Loucy (cell line): Measurements from ENCODE around the gene TNPO3.

Experiments
- H2AFZ ChIP-seq: fragments of 200-600 bp; sonication (generic); 2 replicates; pipeline ENCODE4 v1.6.0; 2016; ENCODE audit warnings: antibody characterized with exemption, mild to moderate bottlenecking, low read length, moderate library complexity
- H3F3A ChIP-seq: fragments of 200-600 bp; 2 replicates; pipeline ENCODE4 v1.6.0; 2016; ENCODE audit warnings: antibody characterized with exemption, low read depth, mild to moderate bottlenecking
- H3K27me3 ChIP-seq: fragments of 200-600 bp; sonication (generic); 2 replicates; pipeline ENCODE4 v1.6.1; 2014; ENCODE audit warnings: low read length, mild to moderate bottlenecking; ENCODE audit not compliant: insufficient read depth, poor library complexity, severe bottlenecking
- H3K36me3 ChIP-seq: fragments of 200-600 bp; sonication (generic); 2 replicates; pipeline ENCODE4 v1.6.1; 2016; ENCODE audit warnings: low read length; ENCODE audit not compliant: insufficient read depth
- H3K4me1 ChIP-seq: fragments of 200-600 bp; sonication (generic); 2 replicates; pipeline ENCODE4 v1.5.1; 2014; ENCODE audit warnings: low read length, mild to moderate bottlenecking; ENCODE audit not compliant: insufficient read depth, poor library complexity, severe bottlenecking
- H3K4me2 ChIP-seq: fragments of 200-600 bp; sonication (generic); 2 replicates; pipeline ENCODE4 v1.6.0; 2014; ENCODE audit warnings: antibody characterized with exemption, low read length, low read depth, mild to moderate bottlenecking; ENCODE audit not compliant: poor library complexity, severe bottlenecking
- H3K4me3 ChIP-seq: fragments of 200-600 bp; sonication (generic); 2 replicates; pipeline ENCODE4 v1.5.1; 2014; ENCODE audit warnings: low read length, mild to moderate bottlenecking, mixed read lengths; ENCODE audit not compliant: poor library complexity, severe bottlenecking
- H3K79me2 ChIP-seq: fragments of 200-600 bp; sonication (generic); 2 replicates; pipeline ENCODE4 v1.6.1; 2014; ENCODE audit warnings: low read length; ENCODE audit not compliant: insufficient read depth
- H3K9ac ChIP-seq: fragments of 200-600 bp; sonication (generic); 2 replicates; pipeline ENCODE4 v1.6.0; 2014; ENCODE audit warnings: mild to moderate bottlenecking, low read depth, low read length, moderate library complexity; ENCODE audit not compliant: poor library complexity, severe bottlenecking
- H3K9me2 ChIP-seq: fragments of 200-600 bp; sonication (generic); replicated peaks from 2 replicates; pipeline ENCODE4 v1.6.1; 2016; ENCODE audit warnings: low read depth, low read length, mixed read lengths
- H3K9me3 ChIP-seq: fragments of 200-600 bp; sonication (generic); 2 replicates; pipeline ENCODE4 v1.6.1; 2014; ENCODE audit warnings: mild to moderate bottlenecking, antibody characterized with exemption, low read length, low read depth; ENCODE audit not compliant: insufficient read depth
- H4K20me1 ChIP-seq: fragments of 200-600 bp; sonication (generic); 2 replicates; pipeline ENCODE4 v1.6.0; 2014; ENCODE audit warnings: antibody characterized with exemption, low read length, mild to moderate bottlenecking; ENCODE audit not compliant: insufficient read depth, poor library complexity, severe bottlenecking
- EZH2phosphoT487 ChIP-seq: fragments of 200-600 bp; IDR thresholded peaks from 2 replicates; pipeline ENCODE4 v1.6.1; 2018; ENCODE audit warnings: antibody characterized with exemption, mild to moderate bottlenecking, moderate library complexity, borderline replicate concordance
- TF ChIP-seq, protein P1 (sequence below): fragments of 200-600 bp; sonication (generic); conservative IDR thresholded peaks from 2 replicates; pipeline ENCODE4 v1.5.1; 2014; ENCODE audit warnings: mild to moderate bottlenecking, antibody characterized with exemption, low read length

Gene TNPO3

DNA sequence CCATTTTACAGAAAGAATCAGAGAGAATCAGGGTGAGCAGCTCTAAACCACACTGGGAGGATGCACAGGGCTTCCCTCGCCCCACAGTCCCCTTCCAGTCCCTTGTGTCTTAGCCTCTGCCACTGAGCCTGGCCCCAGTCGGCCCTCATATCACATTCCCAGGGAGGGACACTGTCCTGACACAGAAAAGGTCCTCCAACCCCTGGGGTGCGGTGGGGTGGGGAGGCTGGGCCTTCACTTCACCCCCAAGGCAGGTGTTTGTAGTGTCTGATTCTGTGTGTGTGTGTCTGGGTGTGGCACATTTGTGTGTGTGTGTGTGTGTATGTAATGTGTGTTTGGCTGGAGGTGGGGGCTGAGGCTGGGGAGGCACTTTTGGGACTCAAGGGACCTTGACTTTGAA, 142.6 kb downstream of the TNPO3 start:
- Histone ChIP-seq H3K4me2 (no peak overlapping the region), H3K9me2 (no peaks in the 10 kb centered on the region), H3K9ac (no peak overlapping the region)

GRCh38 chr7:128911423-128912031, 143.4 kb downstream of the TNPO3 start:
- no peaks in the 10 kb centered on the region for H3K9me2 ChIP-seq
- no peak overlapping the region for H3K4me3 ChIP-seq
- no peaks in the 10 kb centered on the region for H4K20me1 ChIP-seq
- H3K9me3 ChIP-seq: no peaks in the 10 kb centered on the region
- no peak for TF ChIP-seq EZH2phosphoT487
- TF ChIP-seq, protein P1, sequence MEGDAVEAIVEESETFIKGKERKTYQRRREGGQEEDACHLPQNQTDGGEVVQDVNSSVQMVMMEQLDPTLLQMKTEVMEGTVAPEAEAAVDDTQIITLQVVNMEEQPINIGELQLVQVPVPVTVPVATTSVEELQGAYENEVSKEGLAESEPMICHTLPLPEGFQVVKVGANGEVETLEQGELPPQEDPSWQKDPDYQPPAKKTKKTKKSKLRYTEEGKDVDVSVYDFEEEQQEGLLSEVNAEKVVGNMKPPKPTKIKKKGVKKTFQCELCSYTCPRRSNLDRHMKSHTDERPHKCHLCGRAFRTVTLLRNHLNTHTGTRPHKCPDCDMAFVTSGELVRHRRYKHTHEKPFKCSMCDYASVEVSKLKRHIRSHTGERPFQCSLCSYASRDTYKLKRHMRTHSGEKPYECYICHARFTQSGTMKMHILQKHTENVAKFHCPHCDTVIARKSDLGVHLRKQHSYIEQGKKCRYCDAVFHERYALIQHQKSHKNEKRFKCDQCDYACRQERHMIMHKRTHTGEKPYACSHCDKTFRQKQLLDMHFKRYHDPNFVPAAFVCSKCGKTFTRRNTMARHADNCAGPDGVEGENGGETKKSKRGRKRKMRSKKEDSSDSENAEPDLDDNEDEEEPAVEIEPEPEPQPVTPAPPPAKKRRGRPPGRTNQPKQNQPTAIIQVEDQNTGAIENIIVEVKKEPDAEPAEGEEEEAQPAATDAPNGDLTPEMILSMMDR: no peak
- no peaks in the 10 kb centered on the region for H3F3A ChIP-seq
- no peak overlapping the region for H3K4me2 ChIP-seq
- no peak overlapping the region for H3K9ac ChIP-seq
- H3K79me2 ChIP-seq: no peaks in the 10 kb centered on the region
- H3K27me3 ChIP-seq: no peaks in the 10 kb centered on the region
- no peaks in the 10 kb centered on the region for H3K4me1 ChIP-seq
- no peak overlapping the region for H2AFZ ChIP-seq
- no peaks in the 10 kb centered on the region for H3K36me3 ChIP-seq

More for the DNA sequence above, 142.6 kb downstream of the TNPO3 start:
- H3K4me3 ChIP-seq: no peak overlapping the region
- H3K4me1 ChIP-seq: no peaks in the 10 kb centered on the region
- H3K27me3 ChIP-seq: no peaks in the 10 kb centered on the region
- H3K36me3 ChIP-seq: no peaks in the 10 kb centered on the region
- no peak overlapping the region for H2AFZ ChIP-seq
- no peaks in the 10 kb centered on the region for H3K79me2 ChIP-seq
- no peaks in the 10 kb centered on the region for H3F3A ChIP-seq
- no peaks in the 10 kb centered on the region for H4K20me1 ChIP-seq
- TF ChIP-seq, protein P1: no peak
- no peak for TF ChIP-seq EZH2phosphoT487
- H3K9me3 ChIP-seq: no peaks in the 10 kb centered on the region

DNA sequence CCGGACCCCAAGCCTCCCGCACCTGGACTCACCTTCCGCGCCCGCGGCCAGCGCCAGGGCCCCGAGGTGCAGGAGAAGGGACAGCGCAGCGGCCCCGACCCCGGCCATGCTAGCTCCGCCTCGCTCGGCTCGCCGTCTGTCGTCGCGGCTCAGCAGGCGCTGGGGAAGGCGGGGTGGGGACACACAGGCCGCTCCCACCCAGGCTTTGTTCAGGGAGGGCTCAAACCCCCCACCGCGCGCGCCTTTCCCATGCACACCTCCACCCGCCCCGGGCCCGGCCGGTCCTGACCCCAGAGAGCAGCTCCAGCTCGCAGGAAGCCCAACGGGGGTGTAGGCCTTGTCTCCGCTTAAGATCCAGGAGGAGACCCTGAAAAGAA, 144.4 kb downstream of the TNPO3 start, which contains the start of gene KCP:
TSS of gene KCP (minus strand) at position 141 of the 377 bp plus-strand sequence. CDS start at position 108, 33 bp downstream.
- no peak within 1 kb of the TSS for H3K4me2 ChIP-seq
- no peaks in the 10 kb centered on the region for H3K27me3 ChIP-seq
- H3K36me3 ChIP-seq: no peaks in the 10 kb centered on the region
- H3K4me1 ChIP-seq: no peaks in the 10 kb centered on the region
- H3K9me3 ChIP-seq: no peaks in the 10 kb centered on the region
- H3F3A ChIP-seq: no peaks in the 10 kb centered on the region
- no peaks in the 10 kb centered on the region for H3K79me2 ChIP-seq
- no peak within 1 kb of the TSS for H3K4me3 ChIP-seq
- H2AFZ ChIP-seq: no peak within 1 kb of the TSS
- no peak within 1 kb of the TSS for H3K9ac ChIP-seq
- no peaks in the 10 kb centered on the region for H4K20me1 ChIP-seq
- H3K9me2 ChIP-seq: no peaks in the 10 kb centered on the region
- TF ChIP-seq EZH2phosphoT487: no peak
- TF ChIP-seq, protein P1: no peak
